Inflammatory macrophage (primary cell): ENCODE measurements around the gene PGS1.

Experiments
- DNase-seq, 2 donors: peaks; one replicate each; pipeline ENCODE4 v3.0.0-alpha.2; 2020 to 2022

PGS1 gene

DNA sequence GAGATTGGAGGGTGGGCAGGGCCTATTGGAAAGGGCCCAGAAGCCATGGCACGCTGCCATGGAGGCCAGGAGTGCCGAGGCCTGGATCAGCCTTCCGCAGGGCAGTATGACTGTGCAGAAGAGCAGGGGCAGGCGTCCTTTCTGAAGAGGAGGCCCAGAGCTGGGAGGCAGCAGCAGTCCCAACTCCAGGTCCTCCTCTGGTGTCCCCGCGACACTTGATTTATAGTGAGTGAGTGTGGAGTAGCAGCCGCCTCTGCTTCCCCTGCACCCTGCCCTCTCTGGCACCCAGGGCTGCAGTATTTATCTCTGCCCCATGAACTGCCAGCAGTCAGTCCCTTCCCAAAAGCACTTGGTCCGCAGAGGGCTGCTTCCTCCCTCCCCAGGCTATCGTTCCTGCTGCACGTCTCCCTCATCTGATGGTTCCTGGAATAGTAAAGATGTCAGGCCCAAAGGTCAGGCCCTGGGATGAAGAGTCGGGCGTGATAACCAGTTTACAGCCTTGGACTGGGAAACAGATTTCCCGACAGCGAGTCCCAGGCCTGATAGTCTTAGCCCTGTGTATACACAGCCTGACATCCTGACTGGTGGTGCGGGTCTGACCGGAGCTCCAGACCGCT is 32.9 kb downstream of the PGS1 start:
- DNase-seq: peak in 1 of 2 donors; percentile 41

DNA sequence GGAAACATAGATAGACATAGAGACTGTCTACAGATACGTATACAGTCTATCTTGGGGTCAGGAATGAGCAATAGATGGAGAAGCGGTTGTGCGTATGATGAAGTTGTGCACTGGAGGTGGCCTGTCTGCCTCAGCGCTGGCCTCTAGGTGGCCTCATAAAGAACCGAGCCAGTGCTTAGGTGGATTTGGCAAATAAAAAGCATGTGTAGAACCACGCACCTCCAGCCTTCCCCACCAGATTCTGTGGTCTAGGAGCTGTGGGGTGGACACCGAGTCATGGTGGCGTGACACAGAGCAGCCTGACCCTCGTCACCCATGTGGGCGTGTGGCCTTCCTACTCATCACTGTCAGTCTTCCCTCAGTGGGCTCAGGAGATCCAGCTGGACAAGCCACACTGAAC is 34.0 kb downstream of the PGS1 start:
- DNase-seq: peak; percentile 93 to 99

DNA sequence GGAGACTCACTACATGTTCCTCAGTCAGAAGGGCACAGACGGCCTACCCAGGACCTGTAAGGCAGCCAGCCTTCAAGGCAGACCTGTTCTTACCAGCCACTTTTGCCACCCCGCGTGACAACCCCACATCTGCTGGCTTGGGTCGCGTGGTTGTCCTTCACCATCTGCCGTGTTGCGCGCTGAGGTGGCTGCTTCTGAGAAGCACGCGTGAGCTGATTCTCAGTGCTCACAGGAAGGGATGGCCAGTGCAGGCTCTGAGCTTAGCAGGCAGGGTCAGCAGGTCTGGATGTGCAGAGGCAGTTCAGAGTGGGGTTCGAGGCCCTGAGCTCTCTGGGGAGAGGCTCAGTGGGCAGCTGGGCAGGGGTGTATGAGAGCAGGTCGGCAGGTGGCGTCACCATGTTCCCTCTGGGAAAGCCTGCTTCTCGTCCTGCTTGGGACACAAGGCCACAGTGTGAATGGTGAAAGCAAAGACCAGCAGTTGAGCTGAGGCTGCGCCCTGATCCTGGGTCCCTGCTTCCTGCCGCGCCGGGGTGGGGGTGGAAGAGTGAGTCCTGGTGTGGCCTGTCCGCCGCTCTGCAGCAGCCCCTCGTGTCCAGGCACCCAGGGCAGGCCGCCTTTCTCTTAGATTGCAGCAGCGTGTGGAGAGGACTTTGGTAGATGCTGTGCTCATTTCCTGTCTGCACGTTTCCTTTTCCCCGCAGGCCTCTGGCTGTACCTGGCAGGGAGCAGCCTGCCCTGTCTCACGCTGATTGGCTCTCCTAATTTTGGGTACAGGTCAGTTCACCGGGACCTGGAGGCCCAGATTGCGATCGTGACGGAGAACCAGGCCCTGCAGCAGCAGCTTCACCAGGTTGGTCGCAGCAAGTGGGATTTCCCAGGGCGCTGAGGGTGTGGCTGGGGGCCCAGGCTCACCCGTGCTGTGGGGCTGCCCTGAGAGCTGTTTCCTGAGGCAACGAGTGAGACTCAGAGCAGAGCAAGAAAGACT is 36.0 kb downstream of the PGS1 start:
- no peak for DNase-seq

- DNase-seq: peak; percentile 34 to 41
These were observed 37.6 kb downstream of the PGS1 start for GRCh38 chr17:78415821-78416711.

DNA sequence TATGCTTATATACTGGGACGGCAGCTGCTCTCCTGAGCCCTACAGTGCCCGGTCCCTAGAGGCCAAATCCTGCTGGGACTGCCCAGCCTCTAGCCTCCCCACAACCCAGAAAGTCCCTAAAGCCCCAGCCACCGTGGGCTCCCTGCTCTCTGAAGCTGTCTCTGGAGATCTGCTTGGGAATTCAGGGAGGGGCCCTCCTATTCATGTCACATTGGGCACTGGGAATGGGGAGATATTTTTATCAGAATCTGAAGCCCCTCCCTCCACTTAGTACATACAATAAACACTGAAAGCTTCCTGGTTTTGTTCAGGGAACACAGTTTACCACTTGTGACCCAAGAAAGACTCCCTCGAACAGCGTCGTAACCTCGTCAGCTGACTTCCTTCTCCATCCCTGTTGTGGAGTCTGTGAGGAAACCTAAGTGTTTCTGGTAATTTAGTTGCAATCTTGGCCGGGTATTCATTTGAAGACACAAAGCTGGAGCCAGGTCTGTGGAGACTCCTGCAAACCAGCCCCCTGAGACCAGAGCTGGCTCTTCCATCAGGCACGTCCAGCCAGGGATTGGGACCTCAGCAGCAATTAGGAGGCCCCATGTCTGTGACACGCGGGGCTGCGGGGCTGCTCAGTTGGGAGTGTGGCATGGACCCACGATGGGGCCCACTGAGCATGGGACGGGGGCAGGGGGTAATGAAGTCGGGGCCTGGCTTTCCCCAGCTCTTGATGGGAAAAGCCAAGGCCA is 38.5 kb downstream of the PGS1 start:
- DNase-seq: peak; percentile 89 to 92

DNA sequence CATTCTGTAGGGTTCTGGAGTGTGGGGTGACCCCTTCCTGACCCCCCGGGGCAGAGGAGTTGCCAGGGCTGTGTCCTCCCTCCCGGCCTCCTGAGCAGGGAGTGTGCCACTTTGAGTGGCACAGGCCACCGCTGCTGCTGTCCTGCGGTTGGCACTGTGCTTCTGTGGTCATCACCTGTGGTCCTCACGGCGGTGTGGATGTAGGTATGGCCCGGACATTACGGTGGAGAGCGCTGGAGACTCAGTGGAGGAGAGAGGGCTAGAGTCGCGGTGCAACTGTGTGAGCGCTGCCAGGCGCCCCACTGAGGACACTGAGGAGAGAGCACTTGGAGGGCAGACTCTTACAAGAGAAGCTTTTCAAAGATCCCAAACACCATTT is 39.1 kb downstream of the PGS1 start:
- DNase-seq: no peak

GRCh38 chr17:78418326-78419026 is 40.0 kb downstream of the PGS1 start:
- peak; percentile 27 to 45 for DNase-seq

DNA sequence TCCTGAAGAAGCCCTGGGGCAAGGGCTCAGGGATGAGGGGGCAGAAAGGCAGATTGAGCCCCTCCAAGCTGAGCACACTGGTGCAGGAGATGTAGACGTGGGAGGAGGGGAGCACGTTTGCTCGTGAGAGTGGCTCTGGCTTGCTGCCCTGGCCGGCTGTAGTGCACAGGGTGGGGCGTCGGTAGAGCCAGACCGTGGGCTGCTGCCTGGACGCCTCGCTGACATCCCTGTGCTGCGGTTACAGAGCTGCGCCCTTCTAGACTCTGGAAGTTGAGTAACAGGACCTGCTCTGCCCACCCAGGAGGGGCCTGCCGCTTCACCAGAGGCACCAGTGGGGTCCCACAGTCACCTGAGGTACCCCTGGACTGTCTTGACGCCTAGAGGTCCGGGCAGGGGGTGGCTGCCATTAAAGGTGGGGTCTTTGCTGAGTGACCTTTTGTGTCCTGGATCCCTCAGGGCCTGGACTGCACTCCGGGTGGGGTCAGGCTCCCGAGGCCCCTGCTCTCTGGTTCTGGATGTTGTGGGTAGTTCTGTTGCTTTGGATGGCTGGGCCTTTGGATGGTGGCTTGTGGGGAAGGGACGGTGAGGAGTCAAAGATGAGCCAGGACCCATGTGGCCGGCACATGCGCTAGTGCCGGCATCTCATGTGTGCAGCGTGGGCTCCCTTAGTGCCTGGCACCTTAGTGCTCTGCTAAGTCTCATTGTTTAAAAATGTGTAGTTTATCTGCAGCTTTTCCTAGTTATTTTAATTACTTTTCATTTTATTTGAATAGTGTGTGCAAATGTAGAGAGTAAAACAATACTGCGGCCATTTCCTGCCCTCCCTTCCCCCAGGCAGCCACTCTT is 41.7 kb downstream of the PGS1 start:
- no peak for DNase-seq

DNA sequence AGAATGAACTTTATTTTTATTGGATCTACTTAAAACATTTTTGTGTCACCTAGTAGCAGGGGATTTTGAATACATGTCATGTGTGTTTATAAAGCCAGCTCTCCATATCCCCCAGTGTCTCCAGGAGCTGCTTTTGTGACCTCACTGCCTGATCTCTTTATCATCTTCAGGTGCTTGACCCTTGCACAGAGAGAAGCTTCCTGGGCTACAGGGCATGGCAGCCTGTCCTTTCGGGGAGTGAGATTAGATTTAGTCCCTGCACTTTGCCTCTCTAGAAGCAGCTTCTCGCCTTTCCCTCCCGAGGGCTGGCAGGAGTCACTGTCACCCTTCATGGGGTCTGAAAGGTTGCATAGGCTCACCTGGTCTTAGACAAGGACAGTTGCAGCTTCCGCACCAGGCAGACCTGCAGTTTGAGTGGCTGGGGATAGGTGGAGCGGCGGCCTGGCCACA is 42.7 kb downstream of the PGS1 start:
- no peak for DNase-seq

DNA sequence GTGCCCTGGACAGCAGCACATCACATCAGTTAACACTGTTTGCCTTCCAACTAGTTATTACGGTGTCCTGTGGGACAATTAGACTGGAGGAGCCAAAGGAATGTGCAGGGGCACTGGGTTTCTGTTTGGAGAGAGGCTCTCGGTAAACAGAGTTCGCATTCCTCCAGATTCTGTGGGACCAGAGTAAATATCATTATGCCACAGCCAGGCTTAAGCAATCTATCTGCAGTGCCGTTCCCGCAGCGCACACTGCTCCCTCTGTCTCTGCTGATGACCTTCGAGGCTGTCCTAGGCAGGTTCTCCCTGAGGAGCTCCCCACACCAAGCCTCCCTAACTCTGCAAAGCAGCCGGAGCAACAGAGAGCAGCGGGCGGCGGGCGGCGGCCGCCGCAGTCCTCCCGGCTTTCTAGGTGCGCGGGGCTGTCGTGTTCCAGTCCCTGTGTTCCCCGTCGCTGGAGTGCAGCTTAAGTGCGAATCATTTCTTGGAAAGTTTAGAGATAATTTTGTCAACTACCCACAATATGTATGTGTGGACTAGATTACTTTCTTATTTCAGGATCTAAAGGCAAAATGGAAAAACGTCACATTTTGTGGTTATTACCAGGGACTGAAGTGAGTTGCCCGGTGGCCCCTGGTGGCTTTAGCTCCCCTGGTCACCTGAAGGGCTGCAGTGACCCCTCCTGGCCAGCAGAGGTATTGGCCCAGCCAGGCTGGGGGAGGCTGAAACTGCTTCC is 43.3 kb downstream of the PGS1 start:
- peak; percentile 81 to 82 for DNase-seq

- DNase-seq: no peak
These were observed 43.8 kb downstream of the PGS1 start for GRCh38 chr17:78422267-78422605.

DNA sequence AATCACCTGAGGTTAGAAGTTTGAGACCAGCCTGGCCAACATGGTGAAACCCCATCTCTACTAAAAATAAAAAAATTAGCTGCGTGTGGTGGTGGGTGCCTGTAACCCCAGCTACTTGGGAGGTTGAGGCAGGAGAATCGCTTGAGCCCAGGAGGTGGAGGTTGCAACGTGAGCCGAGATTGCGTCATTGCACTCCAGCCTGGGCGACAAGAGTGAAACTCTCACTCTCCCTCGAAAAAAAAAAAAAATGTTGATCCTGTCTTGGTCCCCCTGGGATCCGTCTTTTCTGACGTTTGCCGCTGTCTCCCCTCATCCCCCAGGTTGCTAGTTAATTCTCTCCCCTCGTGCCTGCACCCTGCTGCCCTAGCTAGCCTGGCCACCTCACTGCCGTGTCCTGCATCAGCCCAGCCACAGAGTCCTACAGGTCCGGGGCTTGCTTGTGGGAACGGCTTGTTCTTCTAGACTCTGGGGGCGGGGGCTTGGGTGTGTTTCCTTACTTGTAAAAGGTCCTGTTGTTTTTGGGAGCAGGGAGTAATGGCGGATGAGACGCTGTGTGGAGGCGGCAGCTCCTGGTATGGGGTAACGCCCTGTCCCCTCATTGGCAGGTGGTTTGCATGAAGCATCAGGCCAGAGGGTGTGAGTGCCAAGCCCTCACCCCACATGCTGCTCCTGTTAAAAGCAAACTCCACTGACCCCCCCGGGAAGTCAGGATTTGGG is 44.6 kb downstream of the PGS1 start:
- DNase-seq: no peak

DNA sequence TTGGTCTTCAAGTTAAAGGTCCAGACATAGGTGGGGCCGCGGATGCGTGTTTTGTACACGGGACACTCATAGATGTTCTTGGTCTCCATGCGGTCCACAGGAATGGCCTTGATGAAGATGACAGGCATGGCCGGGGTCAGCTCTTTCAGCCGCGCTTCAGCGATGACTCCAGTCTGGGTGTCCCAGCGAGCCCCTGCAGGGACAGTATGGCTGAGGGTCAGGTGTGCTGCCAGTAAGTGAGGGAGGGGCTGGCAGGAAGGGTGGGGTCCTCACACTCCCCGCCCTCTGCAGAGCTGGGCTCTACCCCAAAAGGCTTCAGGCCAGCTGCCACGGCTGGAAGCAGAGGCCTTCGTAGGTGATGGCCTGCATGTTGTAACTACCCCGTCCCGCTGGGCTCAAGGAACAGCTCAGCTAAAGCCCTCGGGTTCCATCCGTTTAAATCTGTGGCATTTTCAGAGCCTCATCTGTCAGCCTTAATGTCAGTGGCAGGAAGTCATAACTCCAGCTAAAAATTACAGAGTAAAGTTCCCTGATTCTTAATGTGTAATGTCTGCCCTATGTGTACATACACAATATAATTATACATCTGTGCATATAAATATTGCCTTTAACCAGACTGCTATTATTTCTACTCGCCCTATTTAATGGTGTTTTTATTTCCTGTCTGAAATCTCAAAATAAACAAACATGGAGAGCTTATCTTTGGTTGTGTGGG is 45.7 kb downstream of the PGS1 start:
- DNase-seq: no peak

DNA sequence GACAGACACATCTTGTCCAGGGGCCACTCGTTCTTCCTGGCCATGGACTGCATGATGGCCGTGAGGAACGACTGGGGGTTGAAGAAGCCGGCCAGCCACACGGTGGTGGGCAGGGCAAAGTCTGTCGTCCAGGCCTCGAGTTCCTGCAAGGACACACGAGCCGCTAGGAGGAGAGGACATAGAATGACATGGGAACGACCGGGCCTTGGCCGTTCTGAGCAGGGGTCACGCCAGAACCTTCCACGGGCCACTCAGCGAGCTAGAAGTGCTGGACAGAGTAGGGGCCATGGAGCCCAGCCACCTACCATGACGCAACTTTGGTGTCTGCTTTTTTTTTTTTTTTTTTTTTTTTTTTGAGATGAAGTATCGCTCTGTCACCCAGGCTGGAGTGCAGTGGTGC is 47.0 kb downstream of the PGS1 start:
- DNase-seq: no peak

- no peak for DNase-seq
These were observed 47.9 kb downstream of the PGS1 start for GRCh38 chr17:78426293-78426879.

- DNase-seq: no peak
These were observed 48.7 kb downstream of the PGS1 start for GRCh38 chr17:78427140-78427539.

- no peak for DNase-seq
These were observed 49.7 kb downstream of the PGS1 start for GRCh38 chr17:78428025-78428575.
